ENCODE measurements around the gene GPRC5A. TPM values are rescaled to one million over a fixed set of nuclear protein-coding genes. Genes with fewer than 3 reads are reported as not detected.

The GPRC5A gene
- total and polyA plus RNA-seq, 10 of the 15 experiments (the other 5 are each of a cell fraction or from before 2014, with no cell fraction given): 0.10 to 2.8 (median 1.1) TPM

- TF ChIP-seq EP300 (IDR thresholded peaks at IDR 0.05; ENCODE audit: borderline replicate concordance in 1 of 2, control insufficient read depth in 1 of 2, low read depth in 2 of 2, low read length in 2 of 2) (peak; percentile 54 to 75; a peak in 2 of 4 replicates), CBFB (IDR thresholded peaks at IDR 0.05; ENCODE audit: low read depth) (no peak), MTA2 (IDR thresholded peaks at IDR 0.05; ENCODE audit: low read depth) (peak; percentile 80), NBN (IDR thresholded peaks at IDR 0.05) (0 out of 2 replicates have a peak, but pooled peaks have one; percentile 44), IRF4 (IDR thresholded peaks at IDR 0.05; ENCODE audit: low read depth, low read length) (peak; percentile 83; the same call in 1 of the 2 replicates), CREB1 (IDR thresholded peaks at IDR 0.05; ENCODE audit: low read depth) (peak; percentile 94), MEF2A (IDR thresholded peaks at IDR 0.05; ENCODE audit: insufficient read depth, low read depth, low read length) (peak; percentile 79; the same call in 1 of the 2 replicates), ZZZ3 (IDR thresholded peaks at IDR 0.05; ENCODE audit: control insufficient read depth, insufficient read length, low read depth) (no peak), SRF (IDR thresholded peaks at IDR 0.05; ENCODE audit: low read depth in 2 of 2, low read length in 2 of 2) (peak in 1 of 2 experiments; percentile 44; a peak in 1 of 4 replicates), BCL3 (IDR thresholded peaks at IDR 0.05; ENCODE audit: borderline replicate concordance, insufficient read depth, low read depth, low read length, poor library complexity, severe bottlenecking) (peak; percentile 90), ZBED1 (IDR thresholded peaks at IDR 0.05; ENCODE audit: borderline replicate concordance) (peak; percentile 90; the same call in 1 of the 2 replicates), NFIC (IDR thresholded peaks at IDR 0.05; ENCODE audit: low read depth, low read length) (peak; percentile 98), RAD51 (IDR thresholded peaks at IDR 0.05) (0 out of 2 replicates have a peak, but pooled peaks have one; percentile 24), RUNX3 (IDR thresholded peaks at IDR 0.05; ENCODE audit: low read length) (peak; percentile 59; the same call in 1 of the 2 replicates), TCF12 (IDR thresholded peaks at IDR 0.05; ENCODE audit: low read depth, low read length) (no peak), ETV6 (conservative IDR thresholded peaks at IDR 0.05 in 1 of 2, IDR thresholded peaks at IDR 0.05 in 1 of 2; ENCODE audit: borderline replicate concordance in 1 of 2, low read depth in 1 of 2) (peak in 1 of 2 experiments; percentile 81; a peak in 1 of 4 replicates), ATF2 (IDR thresholded peaks at IDR 0.05; ENCODE audit: low read length) (peak; percentile 99), CEBPB (IDR thresholded peaks at IDR 0.05; ENCODE audit: borderline replicate concordance in 1 of 2, low read depth in 2 of 2, low read length in 2 of 2) (peak in 1 of 2 experiments; percentile 93; a peak in 1 of 4 replicates), E2F4 (IDR thresholded peaks at IDR 0.05; ENCODE audit: low read depth, low read length) (no peak), GABPA (IDR thresholded peaks at IDR 0.05; ENCODE audit: low read depth) (peak; percentile 75; the same call in 1 of the 2 replicates), PML (IDR thresholded peaks at IDR 0.05; ENCODE audit: low read length) (peak; percentile 92; the same call in 1 of the 2 replicates), JUND (IDR thresholded peaks at IDR 0.05; ENCODE audit: low read depth, low read length) (peak; percentile 66; the same call in 1 of the 2 replicates), ATF7 (IDR thresholded peaks at IDR 0.05; ENCODE audit: low read depth) (peak; percentile 96), POLR2AphosphoS2 (IDR thresholded peaks at IDR 0.05; ENCODE audit: low read depth, low read length) (no peak), JUNB (IDR thresholded peaks at IDR 0.05) (peak; percentile 100), DPF2 (IDR thresholded peaks at IDR 0.05) (0 out of 2 replicates have a peak, but pooled peaks have one; percentile 35)
These were observed 8.4 kb downstream of the GPRC5A start (continued) for GRCh38 chr12:12899530-12900380.

Data from GM12878 (cell line).